Mesothelial cell of epicardium (in vitro differentiated cells): ENCODE data around the gene DLGAP3. TPM values are rescaled to one million over a fixed set of nuclear protein-coding genes. Genes with fewer than 3 reads are reported as not detected.
A peak's percentile ranks its signal among the peaks of the same experiment; 100 is the strongest.

ENCODE experiments used
- DNase-seq, 2 experiments: peaks; one replicate each; pipeline ENCODE4 v3.0.0; 2021; ENCODE audit warnings: low spot score in 2 of 2; ENCODE audit not compliant: unreplicated experiment in 2 of 2
- H3K27ac Mint-ChIP-seq: 2 replicates; pipeline ENCODE4 v1.8.0; 2021; ENCODE audit warnings: mixed read lengths
- H3K27me3 Mint-ChIP-seq: 2 replicates; pipeline ENCODE4 v1.8.0; 2021; ENCODE audit warnings: low read depth, mixed read lengths
- H3K36me3 Mint-ChIP-seq: 2 replicates; pipeline ENCODE4 v1.8.0; 2021; ENCODE audit warnings: mixed read lengths
- H3K4me1 Mint-ChIP-seq: 2 replicates; pipeline ENCODE4 v1.8.0; 2021; ENCODE audit warnings: mixed read lengths
- H3K4me3 Mint-ChIP-seq: 2 replicates; pipeline ENCODE4 v1.8.0; 2021; ENCODE audit warnings: mild to moderate bottlenecking, moderate library complexity, mixed read lengths
- H3K9me3 Mint-ChIP-seq: 2 replicates; pipeline ENCODE4 v1.8.0; 2021; ENCODE audit warnings: mixed read lengths
- CTCF ChIP-seq: fragments of 200-600 bp; sonication (generic); IDR thresholded peaks from one replicate; pipeline ENCODE4 v1.5.0; 2021; ENCODE audit warnings: antibody characterized with exemption; ENCODE audit not compliant: unreplicated experiment
- total RNA-seq: library from RNA; stranded (reverse); gene quantifications from 3 replicates; pipeline ENCODE4 v1.2.1, GENCODE V29; 2021

The DLGAP3 gene
- total RNA-seq, 1 donor from 2014 or later: 0.27 TPM

DNA sequence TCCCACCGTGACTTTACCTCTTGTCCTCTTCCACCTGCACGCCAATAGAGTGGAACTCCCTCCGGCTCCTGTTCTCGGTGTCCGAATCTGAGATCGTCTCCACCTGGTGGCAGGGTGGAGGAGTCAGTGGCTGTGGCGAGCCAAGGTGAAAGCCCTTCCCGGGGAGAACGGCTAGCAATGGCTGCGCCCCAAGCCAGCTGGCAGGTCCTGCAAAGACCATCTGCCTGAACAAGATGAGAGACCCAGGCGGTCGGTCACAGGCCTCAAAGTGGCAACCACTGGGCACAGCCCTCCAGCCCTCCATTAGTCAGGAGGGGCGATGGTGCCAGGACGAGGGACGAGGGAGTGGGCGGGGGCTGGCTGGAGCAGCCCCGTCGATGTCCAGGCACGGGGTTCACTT is 44.5 kb downstream of the DLGAP3 start:
- no peak overlapping the region for H3K27ac Mint-ChIP-seq
- no peak for TF ChIP-seq CTCF
- peaks cover 92% of the 10 kb centered on the region for H3K27me3 Mint-ChIP-seq

GRCh38 chr1:34884536-34884935 is 44.9 kb downstream of the DLGAP3 start:
- Mint-ChIP-seq H3K27me3 (peaks cover 92% of the 10 kb centered on the region), H3K36me3 (no peaks in the 10 kb centered on the region), H3K27ac (no peak overlapping the region), H3K4me1 (peaks cover 3% of the 10 kb centered on the region), H3K9me3 (no peaks in the 10 kb centered on the region), H3K4me3 (no peak overlapping the region)
- no peak for TF ChIP-seq CTCF
- DNase-seq: no peak

More for the DNA sequence above, 44.5 kb downstream of the DLGAP3 start:
- Mint-ChIP-seq H3K4me1 (peaks cover 3% of the 10 kb centered on the region), H3K4me3 (peak overlapping the region; percentile 40), H3K9me3 (no peaks in the 10 kb centered on the region), H3K36me3 (no peaks in the 10 kb centered on the region)
- DNase-seq: no peak

DNA sequence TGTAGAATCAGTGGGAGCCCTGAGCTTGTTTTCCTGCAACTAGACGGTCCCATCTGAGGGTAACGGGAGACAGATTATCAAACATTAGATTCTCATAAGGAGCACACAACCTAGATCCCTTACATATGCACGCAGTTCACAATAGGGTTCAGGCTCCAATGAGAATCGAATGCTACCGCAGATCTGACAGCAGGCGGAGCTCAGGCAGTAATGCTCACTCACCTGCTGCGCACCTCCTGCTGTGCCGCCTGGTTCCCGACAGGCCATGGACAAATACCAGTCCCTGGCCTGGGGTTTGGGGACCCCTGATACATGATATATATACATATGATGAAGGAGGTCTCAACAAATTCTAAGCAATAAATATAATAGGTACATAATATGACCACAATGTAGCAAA is 50.2 kb downstream of the DLGAP3 start:
- Mint-ChIP-seq H3K27me3 (peaks cover 95% of the 10 kb centered on the region), H3K27ac (no peak overlapping the region), H3K4me3 (no peak overlapping the region), H3K4me1 (no peaks in the 10 kb centered on the region), H3K9me3 (no peaks in the 10 kb centered on the region), H3K36me3 (no peaks in the 10 kb centered on the region)
- DNase-seq: no peak
- TF ChIP-seq CTCF: no peak

- Mint-ChIP-seq H3K4me3 (no peak overlapping the region), H3K27ac (no peak overlapping the region), H3K27me3 (peaks cover 97% of the 10 kb centered on the region), H3K4me1 (no peaks in the 10 kb centered on the region), H3K36me3 (no peaks in the 10 kb centered on the region), H3K9me3 (no peaks in the 10 kb centered on the region)
- no peak for TF ChIP-seq CTCF
- DNase-seq: no peak
Measured at GRCh38 chr1:34876406-34876805, 53.0 kb downstream of the DLGAP3 start.

- TF ChIP-seq CTCF: no peak
- no peak for DNase-seq
- Mint-ChIP-seq H3K36me3 (no peaks in the 10 kb centered on the region), H3K4me1 (no peaks in the 10 kb centered on the region), H3K4me3 (no peak overlapping the region), H3K9me3 (no peaks in the 10 kb centered on the region), H3K27me3 (peaks cover 94% of the 10 kb centered on the region), H3K27ac (no peak overlapping the region)
Measured at GRCh38 chr1:34874296-34874952, 55.0 kb downstream of the DLGAP3 start.

GRCh38 chr1:34872133-34872503 is 57.3 kb downstream of the DLGAP3 start:
- H3K4me3 Mint-ChIP-seq: no peak overlapping the region
- H3K9me3 Mint-ChIP-seq: no peaks in the 10 kb centered on the region
- H3K36me3 Mint-ChIP-seq: no peaks in the 10 kb centered on the region
- H3K27ac Mint-ChIP-seq: no peak overlapping the region
- H3K4me1 Mint-ChIP-seq: no peaks in the 10 kb centered on the region
- no peak for DNase-seq
- peaks cover 86% of the 10 kb centered on the region for H3K27me3 Mint-ChIP-seq
- no peak for TF ChIP-seq CTCF
